H1 (cell line): ENCODE results near the gene CIROP. TPM values are rescaled to one million over a fixed set of nuclear protein-coding genes. Genes with fewer than 3 reads are reported as not detected.

Source experiments
- CTCF ChIA-PET: fragments of 300-600 bp; sonication (Branson Sonifier 250); formaldehyde crosslinking; loops from one replicate; lab custom pipeline; 2021; ENCODE audit not compliant: partially characterized antibody; lab: Charles Lee
- POLR2A ChIA-PET: fragments of 300-600 bp; sonication (Branson Sonifier 250); formaldehyde crosslinking; loops from one replicate; lab custom pipeline; 2021; ENCODE audit warnings: inconsistent platforms; ENCODE audit not compliant: partially characterized antibody; lab: Charles Lee
- DNase-seq, 2 experiments: peaks; one replicate each; pipeline versions ENCODE4 v3.0.0 to v3.0.0-alpha.2; 2010 to 2022; ENCODE audit warnings: low spot score in 2 of 2, low read depth in 1 of 2, mixed read lengths in 1 of 2
- FAIRE-seq: peaks from 2 replicates; lab custom pipeline; 2011; peaks lifted over from hg19 to GRCh38; lab: Jason Lieb, UNC
- H2AFZ ChIP-seq: 2 replicates; pipeline ENCODE4 v1.8.1; 2012; ENCODE audit warnings: low read length, inconsistent platforms
- H2AK5ac ChIP-seq: 2 replicates; pipeline ENCODE4 v1.6.1; 2013; ENCODE audit warnings: low read depth, low read length
- H2BK120ac ChIP-seq: replicated peaks from 2 replicates; pipeline ENCODE3; 2013; ENCODE audit warnings: low read depth, low read length, inconsistent platforms
- H2BK12ac ChIP-seq: 2 replicates; pipeline ENCODE4 v1.6.1; 2013; ENCODE audit warnings: low read depth, low read length
- H2BK15ac ChIP-seq: 2 replicates; pipeline ENCODE4 v1.6.1; 2013; ENCODE audit warnings: low read length
- H2BK20ac ChIP-seq: 2 replicates; pipeline ENCODE4 v1.6.1; 2013; ENCODE audit warnings: low read length
- H2BK5ac ChIP-seq: 2 replicates; pipeline ENCODE4 v1.6.1; 2013; ENCODE audit warnings: low read depth, low read length
- H3K14ac ChIP-seq: 2 replicates; pipeline ENCODE4 v1.6.1; 2013; ENCODE audit warnings: inconsistent platforms; ENCODE audit not compliant: insufficient read length
- H3K18ac ChIP-seq: 2 replicates; pipeline ENCODE4 v1.6.1; 2013; ENCODE audit warnings: low read length; ENCODE audit errors: extremely low read depth
- H3K23ac ChIP-seq: 2 replicates; pipeline ENCODE4 v1.6.1; 2013; ENCODE audit warnings: inconsistent platforms; ENCODE audit not compliant: insufficient read length
- H3K23me2 ChIP-seq: 2 replicates; pipeline ENCODE4 v1.6.1; 2013; ENCODE audit warnings: low read depth, low read length
- H3K27ac ChIP-seq: 2 replicates; pipeline ENCODE4 v1.6.1; 2011; ENCODE audit warnings: low read depth, low read length, inconsistent platforms
- H3K27me3 ChIP-seq, 4 experiments: replicated peaks in 1 of 4; 1 replicate in 1 of 4; 2 replicates in 3 of 4; pipeline versions ENCODE4 v1.6.1 to v1.8.1; 2011 to 2013; ENCODE audit warnings: low read length in 3 of 4, mild to moderate bottlenecking in 3 of 4, inconsistent platforms in 2 of 4, mixed read lengths in 2 of 4, moderate library complexity in 1 of 4; ENCODE audit not compliant: control insufficient read depth in 3 of 4, insufficient read depth in 3 of 4; ENCODE audit errors: extremely low read depth in 1 of 4
- H3K36me3 ChIP-seq, 4 experiments: 2 replicates each; pipeline versions ENCODE4 v1.6.1 to v1.8.1; 2011 to 2013; ENCODE audit warnings: mild to moderate bottlenecking in 4 of 4, low read length in 3 of 4, moderate library complexity in 2 of 4, control low read depth in 1 of 4, inconsistent platforms in 1 of 4; ENCODE audit not compliant: insufficient read depth in 4 of 4, control insufficient read depth in 2 of 4
- H3K4ac ChIP-seq: replicated peaks from 2 replicates; pipeline ENCODE3; 2013; ENCODE audit warnings: low read length, low read depth, mixed read lengths, inconsistent platforms; ENCODE audit not compliant: insufficient read length
- H3K4me1 ChIP-seq, 4 experiments: replicated peaks in 1 of 4; 1 replicate in 1 of 4; 2 replicates in 3 of 4; pipeline versions ENCODE4 v1.6.1 to v1.8.1; 2011 to 2013; ENCODE audit warnings: low read length in 3 of 4, inconsistent platforms in 2 of 4, mixed read lengths in 1 of 4; ENCODE audit not compliant: insufficient read depth in 4 of 4, control insufficient read depth in 3 of 4
- H3K4me2 ChIP-seq, 2 experiments: 2 replicates each; pipeline versions ENCODE4 v1.6.1 to v1.8.1; 2011 to 2013; ENCODE audit warnings: low read depth in 2 of 2, low read length in 2 of 2, control low read depth in 1 of 2, inconsistent platforms in 1 of 2, mild to moderate bottlenecking in 1 of 2; ENCODE audit not compliant: insufficient read depth in 1 of 2
- H3K4me3 ChIP-seq, 4 experiments: fragments of 200-600, 300-600 bp in 1 of 4; sonication (generic), shearing (Covaris generic), sonication (Bioruptor Twin) in 1 of 4; 2 replicates each; pipeline versions ENCODE4 v1.5.1 to v1.8.1; 2011 to 2016; ENCODE audit warnings: low read length in 4 of 4, low read depth in 3 of 4, control low read depth in 2 of 4, inconsistent platforms in 2 of 4, mild to moderate bottlenecking in 2 of 4, mixed read lengths in 1 of 4, moderate library complexity in 1 of 4; ENCODE audit not compliant: insufficient read depth in 2 of 4; ENCODE audit errors: extremely low read depth in 1 of 4
- H3K56ac ChIP-seq: replicated peaks from 2 replicates; pipeline ENCODE3; 2013; ENCODE audit warnings: low read depth, mild to moderate bottlenecking, mixed read lengths, low read length, inconsistent platforms; ENCODE audit not compliant: insufficient read length
- H3K79me1 ChIP-seq: 2 replicates; pipeline ENCODE4 v1.6.1; 2013; ENCODE audit warnings: low read depth, low read length, control low read depth
- H3K79me2 ChIP-seq, 2 experiments: 2 replicates each; pipeline versions ENCODE4 v1.6.1 to v1.8.1; 2012 to 2013; ENCODE audit warnings: low read length in 2 of 2, mild to moderate bottlenecking in 2 of 2, inconsistent platforms in 1 of 2; ENCODE audit not compliant: insufficient read depth in 2 of 2, control insufficient read depth in 1 of 2
- H3K9ac ChIP-seq, 4 experiments: replicated peaks in 1 of 4; 1 replicate in 1 of 4; 2 replicates in 3 of 4; pipeline versions ENCODE4 v1.6.1 to v1.8.1; 2011 to 2013; ENCODE audit warnings: low read depth in 3 of 4, low read length in 3 of 4, control low read depth in 2 of 4, mild to moderate bottlenecking in 2 of 4, moderate library complexity in 2 of 4, inconsistent platforms in 1 of 4; ENCODE audit errors: extremely low read depth in 1 of 4
- H3K9me3 ChIP-seq, 2 experiments: 2 replicates each; pipeline versions ENCODE4 v1.6.1 to v1.8.1; 2012 to 2013; ENCODE audit warnings: mild to moderate bottlenecking in 2 of 2, moderate library complexity in 2 of 2, control low read depth in 1 of 2, inconsistent platforms in 1 of 2, low read depth in 1 of 2, low read length in 1 of 2, mixed read lengths in 1 of 2; ENCODE audit not compliant: insufficient read depth in 2 of 2
- H4K20me1 ChIP-seq, 2 experiments: replicated peaks in 1 of 2; 2 replicates each; pipeline versions ENCODE3 to v1.8.1; 2011 to 2013; ENCODE audit warnings: inconsistent platforms in 2 of 2, low read length in 2 of 2, mild to moderate bottlenecking in 1 of 2; ENCODE audit not compliant: insufficient read depth in 2 of 2, control insufficient read depth in 1 of 2
- H4K5ac ChIP-seq: 2 replicates; pipeline ENCODE4 v1.6.1; 2013; ENCODE audit warnings: low read length, low read depth, mixed read lengths, inconsistent platforms; ENCODE audit not compliant: insufficient read length
- H4K8ac ChIP-seq: 2 replicates; pipeline ENCODE4 v1.8.0; 2013; ENCODE audit warnings: mild to moderate bottlenecking, moderate library complexity, low read length, inconsistent platforms; ENCODE audit not compliant: insufficient read depth; ENCODE audit errors: extremely low read depth
- H4K91ac ChIP-seq: replicated peaks from 2 replicates; pipeline ENCODE3; 2013; ENCODE audit warnings: low read length, mixed read lengths, inconsistent platforms; ENCODE audit not compliant: insufficient read length
- ATF3 ChIP-seq: IDR thresholded peaks from 2 replicates; pipeline ENCODE4 v1.6.1; 2011; ENCODE audit warnings: low read depth, mild to moderate bottlenecking, low read length; ENCODE audit not compliant: insufficient read depth
- BCL11A ChIP-seq, 2 experiments: IDR thresholded peaks; one replicate each; pipeline ENCODE4 v1.6.1; 2011; ENCODE audit warnings: low read depth in 2 of 2, low read length in 2 of 2, mild to moderate bottlenecking in 2 of 2
- CBX5 ChIP-seq: fragments of 300-800, 300-1000 bp; sonication (generic); IDR thresholded peaks from 2 replicates; pipeline ENCODE4 v1.7.1; 2016; ENCODE audit warnings: antibody characterized with exemption, low read length, low read depth
- EZH2 ChIP-seq: fragments of 200-600 bp; sonication (generic); IDR thresholded peaks from 2 replicates; pipeline ENCODE4 v1.7.1; 2012; ENCODE audit warnings: low read depth, mild to moderate bottlenecking, moderate library complexity, low read length, inconsistent platforms; ENCODE audit not compliant: severe bottlenecking
- GABPA ChIP-seq: IDR thresholded peaks from 2 replicates; pipeline ENCODE4 v1.6.1; 2011; ENCODE audit warnings: mild to moderate bottlenecking, low read length, moderate library complexity, borderline replicate concordance; ENCODE audit not compliant: insufficient read depth
- GTF2F1 ChIP-seq: IDR thresholded peaks from 2 replicates; pipeline ENCODE4 v1.6.1; 2012; ENCODE audit warnings: low read depth, low read length, improper control_type of control experiment, borderline replicate concordance
- JUND ChIP-seq: IDR thresholded peaks from 2 replicates; pipeline ENCODE4 v1.6.1; 2011; ENCODE audit warnings: mild to moderate bottlenecking, improper control_type of control experiment, low read length
- KDM5A ChIP-seq: fragments of 200-600 bp; IDR thresholded peaks from 2 replicates; pipeline ENCODE4 v1.7.1; 2012; ENCODE audit warnings: mild to moderate bottlenecking, low read length, inconsistent platforms, mixed read lengths
- NRF1 ChIP-seq: IDR thresholded peaks from 2 replicates; pipeline ENCODE4 v1.6.1; 2011; ENCODE audit warnings: mild to moderate bottlenecking, low read depth, low read length, improper control_type of control experiment
- RAD21 ChIP-seq, 2 experiments: IDR thresholded peaks in 1 of 2; conservative IDR thresholded peaks in 1 of 2; 2 replicates each; pipeline ENCODE4 v1.6.1; 2011; ENCODE audit warnings: low read depth in 2 of 2, low read length in 2 of 2, improper control_type of control experiment in 1 of 2, inconsistent platforms in 1 of 2, mild to moderate bottlenecking in 1 of 2, moderate library complexity in 1 of 2
- SUZ12 ChIP-seq: fragments of 200-600 bp; sonication (generic); IDR thresholded peaks from 2 replicates; pipeline ENCODE4 v1.6.1; 2012; ENCODE audit warnings: mild to moderate bottlenecking, inconsistent platforms, low read length, moderate library complexity, mixed read lengths
- WGBS, 2 experiments: shearing (Covaris generic) in 1 of 2; methylation state at CpG; one replicate each; pipeline versions ENCODE4 v1.1.6 to v1.1.7; 2013 to 2015; ENCODE audit warnings: low lambda C conversion rate in 2 of 2, mixed read lengths in 2 of 2, inconsistent platforms in 1 of 2, low coverage in 1 of 2, missing lambda C conversion rate in 1 of 2; ENCODE audit not compliant: insufficient replicate concordance in 2 of 2, insufficient coverage in 1 of 2, insufficient read length in 1 of 2; ENCODE audit errors: extremely low coverage in 1 of 2, missing lambda C conversion rate in 1 of 2; 5-methylcytosine and 5-hydroxymethylcytosine counted together
- polyA plus RNA-seq, 7 experiments: library from polyadenylated mRNA; depleted of rRNA in 3 of 7; stranded (reverse) in 5 of 7; unstranded in 2 of 7; fragments of >200 nt in 5 of 7; fragments of 200-250 nt in 2 of 7; gene quantifications; 1 replicate in 5 of 7; 2 replicates in 1 of 7; 4 replicates in 1 of 7; pipeline versions ENCODE4 v1.2.1 to v1.2.3, GENCODE V29; 2011 to 2013; ENCODE audit warnings: missing spikeins in 2 of 7, mixed read lengths in 2 of 7
- total RNA-seq: library from RNA; stranded (reverse); fragmentation: NEBNext Ultra II Directional; extraction: Animal tissue kit (Norgen Biotek cat#: 25700); gene quantifications from 2 replicates; pipeline ENCODE4 v1.2.1, GENCODE V29; 2021

The CIROP gene
- total and polyA plus RNA-seq, 2 of the 8 experiments (the other 6 are each of a cell fraction or from before 2014, with no cell fraction given): 0.06 TPM; not detected in 1

GRCh38 chr14:23115918-23116317 is 11.1 kb upstream of the CIROP start:
- 89% methylated on average over 5 of the region's 5 CpGs; no CpG with 5 or more reads in 1 of the 2 experiments for whole genome bisulfite sequencing, 2 experiments
- H3K23me2 ChIP-seq: no peaks in the 10 kb centered on the region; the same call in 1 of the 2 replicates
- ChIA-PET POLR2A (interaction anchor here (1.0 kb wide), 1 partner anchor 156 kb away, joined by 3 read pairs; no protein-coding TSS in a partner anchor), CTCF (interaction anchor here (0.8 to 1.0 kb wide), 3 partner anchors 18 to 71 kb away, joined by 3 to 4 read pairs (median 3); no protein-coding TSS in a partner anchor)
- DNase-seq (no peak), FAIRE-seq (no peak)
- H3K4me3 ChIP-seq: no peak overlapping the region
- H3K79me2 ChIP-seq: no peaks in the 10 kb centered on the region
- peaks cover 0 to 14% (median 5%) of the 10 kb centered on the region in 4 experiments; a peak in 6 of 7 replicates for H3K4me1 ChIP-seq
- no peak overlapping the region for H3K18ac ChIP-seq
- no peak overlapping the region for H3K4ac ChIP-seq
- H3K56ac ChIP-seq: no peak overlapping the region
- H3K36me3 ChIP-seq: no peaks in the 10 kb centered on the region
- H2BK120ac ChIP-seq: no peak overlapping the region
- H4K20me1 ChIP-seq: no peaks in the 10 kb centered on the region
- no peak overlapping the region for H2BK20ac ChIP-seq
- H3K27me3 ChIP-seq: peaks cover 0 to 3% (median 0%) of the 10 kb centered on the region in 4 experiments; a peak in 2 of 7 replicates
- H2BK12ac ChIP-seq: no peak overlapping the region
- no peak overlapping the region for H4K91ac ChIP-seq
- no peak overlapping the region for H2BK15ac ChIP-seq
- H3K79me1 ChIP-seq: no peaks in the 10 kb centered on the region
- no peak overlapping the region for H4K8ac ChIP-seq
- no peak overlapping the region; a peak in 1 of 7 replicates for H3K9ac ChIP-seq
- H3K9me3 ChIP-seq: no peaks in the 10 kb centered on the region; a peak in 1 of 4 replicates
- H2BK5ac ChIP-seq: no peak overlapping the region
- H3K4me2 ChIP-seq: no peak overlapping the region
- no peak overlapping the region for H2AFZ ChIP-seq
- H4K5ac ChIP-seq: no peak overlapping the region
- H3K27ac ChIP-seq: no peak overlapping the region
- H2AK5ac ChIP-seq: no peak overlapping the region
- no peak overlapping the region for H3K23ac ChIP-seq
- no peak overlapping the region for H3K14ac ChIP-seq
- TF ChIP-seq KDM5A: no peak
- no peak for TF ChIP-seq CBX5
- TF ChIP-seq GTF2F1: no peak
- no peak for TF ChIP-seq BCL11A (IDR thresholded peaks at IDR 0.05; ENCODE audit: low read depth in 2 of 2, low read length in 2 of 2)
- TF ChIP-seq JUND: no peak
- no peak for TF ChIP-seq SUZ12
- no peak for TF ChIP-seq NRF1
- TF ChIP-seq ATF3: no peak
- no peak for TF ChIP-seq GABPA
- TF ChIP-seq RAD21 (IDR thresholded peaks at IDR 0.05 in 1 of 2, conservative IDR thresholded peaks at IDR 0.05 in 1 of 2; ENCODE audit: low read depth in 2 of 2, low read length in 2 of 2): no peak
- TF ChIP-seq EZH2: no peak
